ENCODE measurements around the gene CENPS.
"Not testable (repeated sequence)": the region's sequence is repeated elsewhere in the genome, so short reads cannot be mapped to it uniquely, and the experiment has no call there.

CENPS gene

DNA sequence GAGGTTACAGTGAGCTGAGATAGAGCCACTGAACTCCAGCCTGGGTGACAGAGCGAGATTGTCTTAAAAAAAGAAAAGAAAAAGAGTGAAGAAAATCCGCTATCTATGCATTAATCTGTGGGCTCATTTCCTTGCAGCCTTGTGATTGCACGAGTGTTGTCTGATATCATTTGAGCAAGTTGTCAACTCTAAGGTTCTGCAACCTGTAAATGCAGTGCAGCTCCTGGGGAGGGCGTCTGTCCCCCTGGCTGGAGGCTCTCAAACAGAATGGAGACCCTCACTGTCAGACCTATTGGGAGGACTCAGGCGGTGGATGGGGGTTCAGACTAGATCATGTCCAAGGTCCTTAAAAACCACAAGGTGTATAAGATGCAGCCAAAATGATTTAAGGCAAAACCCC lies 25.8 kb downstream of the CENPS start:
- DNase-seq = no peak

DNA sequence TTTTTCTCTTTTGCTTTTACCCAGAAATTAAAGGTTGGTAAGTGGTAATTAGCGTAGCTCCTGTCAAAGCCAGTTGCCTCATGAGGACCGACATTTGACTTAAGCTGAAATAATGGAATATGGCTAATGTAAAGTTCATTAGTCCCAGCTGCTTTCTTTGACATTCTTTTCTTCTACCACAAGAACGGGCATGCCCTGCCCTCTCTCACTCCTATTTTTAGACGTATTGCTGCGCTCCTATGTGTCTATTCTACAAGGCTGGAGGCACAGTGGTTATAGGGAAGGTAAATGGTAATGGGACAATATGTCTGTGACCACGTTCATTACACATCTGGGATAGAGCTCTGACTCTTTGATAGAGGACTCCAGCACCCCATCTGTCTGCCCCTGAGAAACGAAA lies 26.4 kb downstream of the CENPS start:
- DNase-seq = no peak

DNA sequence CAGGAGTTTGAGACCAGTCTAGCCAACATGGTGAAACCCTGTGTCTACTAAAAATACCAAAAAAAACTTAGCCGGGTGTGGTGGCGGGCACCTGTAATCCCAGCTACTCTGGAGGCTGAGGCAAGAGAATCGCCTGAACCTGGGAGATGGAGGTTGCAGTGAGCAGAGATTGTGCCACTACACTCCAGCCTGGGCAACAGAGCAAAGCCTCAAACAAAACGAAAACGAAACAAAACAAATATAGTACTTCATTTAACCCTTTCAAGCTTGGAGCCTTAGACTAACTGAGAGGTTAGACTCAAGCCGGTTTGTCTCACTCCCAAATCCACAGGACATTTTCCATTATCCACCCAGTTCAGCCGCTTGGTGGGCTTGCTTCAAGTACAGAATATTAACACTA lies 27.2 kb downstream of the CENPS start:
- DNase-seq = not testable (repeated sequence)

DNA sequence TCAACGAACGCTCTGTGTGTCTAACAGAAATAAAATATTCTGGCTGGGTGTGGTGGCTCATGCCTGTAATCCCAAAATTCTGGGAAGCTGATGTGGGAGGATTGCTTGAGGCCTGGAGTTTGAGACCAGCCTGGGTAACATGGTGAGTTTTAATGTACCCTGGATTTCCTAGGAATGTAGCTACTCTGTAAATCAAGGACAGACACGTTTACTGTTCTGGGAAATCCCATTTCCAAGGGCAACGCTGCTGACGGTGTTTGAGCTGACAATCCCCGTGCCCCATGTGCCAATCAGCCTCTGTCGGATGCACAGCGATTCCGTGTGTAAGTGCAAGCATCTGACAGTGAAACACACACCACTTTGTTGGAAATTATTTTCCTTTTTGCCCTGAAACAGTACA lies 27.6 kb downstream of the CENPS start:
- no peak for DNase-seq

DNA sequence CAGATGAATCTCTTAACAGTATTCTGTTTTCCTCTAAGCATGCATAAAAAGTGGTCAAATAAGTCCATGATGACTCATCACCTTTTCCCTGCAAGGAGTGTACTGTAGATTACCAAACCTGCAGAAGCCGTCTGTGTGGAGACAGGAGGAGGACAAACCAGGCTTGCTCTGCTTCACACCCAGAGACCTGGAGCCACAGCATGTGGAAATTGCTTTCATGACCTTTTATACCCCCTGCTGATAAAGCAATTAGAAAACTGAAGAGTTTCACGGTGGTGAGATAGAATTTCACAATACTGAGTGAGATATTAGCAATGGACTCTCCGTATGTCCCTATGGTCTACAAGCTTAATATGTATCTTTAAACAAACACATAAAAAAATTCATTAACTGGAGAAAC lies 29.0 kb downstream of the CENPS start:
- DNase-seq = peak in 1 of 2 experiments; percentile 22

DNA sequence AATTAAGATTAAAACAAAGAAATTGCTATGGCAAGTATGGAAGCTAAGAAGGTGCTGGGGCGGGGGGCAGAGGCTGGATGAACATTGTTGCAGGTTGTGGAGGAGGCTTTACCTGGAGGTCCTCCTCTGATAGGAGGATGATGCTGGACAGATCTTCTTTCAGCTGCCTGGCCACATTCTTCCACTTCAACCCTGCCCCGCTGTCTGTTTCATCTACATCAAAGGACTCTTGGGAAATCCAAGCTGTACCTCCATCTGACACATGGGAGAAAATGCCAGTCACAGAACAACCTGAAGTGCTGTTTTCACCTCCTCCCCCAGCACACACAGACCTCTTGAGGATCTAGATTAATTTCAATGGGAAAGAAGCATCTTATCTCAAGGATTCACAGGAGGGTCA lies 36.8 kb downstream of the CENPS start:
- DNase-seq = no peak

DNA sequence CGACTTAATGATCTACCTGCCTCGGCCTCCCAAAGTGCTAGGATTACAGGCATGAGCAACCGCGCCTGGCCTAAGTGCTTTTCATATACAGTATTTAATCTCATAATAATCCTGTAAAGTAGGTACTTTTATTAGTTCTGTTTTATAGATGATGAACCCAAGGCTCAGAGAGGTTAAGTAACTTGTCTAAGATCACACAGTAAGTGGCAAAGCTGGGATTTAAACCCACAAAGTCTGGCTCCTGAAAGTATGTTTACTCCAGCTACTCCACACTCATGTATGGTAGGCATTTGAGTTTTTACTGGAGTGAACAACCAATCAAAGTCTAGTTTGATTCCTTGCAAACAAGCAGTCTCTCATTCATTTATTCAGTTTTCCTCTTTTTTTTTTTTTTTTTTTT lies 39.8 kb downstream of the CENPS start:
- DNase-seq = no peak

DNA sequence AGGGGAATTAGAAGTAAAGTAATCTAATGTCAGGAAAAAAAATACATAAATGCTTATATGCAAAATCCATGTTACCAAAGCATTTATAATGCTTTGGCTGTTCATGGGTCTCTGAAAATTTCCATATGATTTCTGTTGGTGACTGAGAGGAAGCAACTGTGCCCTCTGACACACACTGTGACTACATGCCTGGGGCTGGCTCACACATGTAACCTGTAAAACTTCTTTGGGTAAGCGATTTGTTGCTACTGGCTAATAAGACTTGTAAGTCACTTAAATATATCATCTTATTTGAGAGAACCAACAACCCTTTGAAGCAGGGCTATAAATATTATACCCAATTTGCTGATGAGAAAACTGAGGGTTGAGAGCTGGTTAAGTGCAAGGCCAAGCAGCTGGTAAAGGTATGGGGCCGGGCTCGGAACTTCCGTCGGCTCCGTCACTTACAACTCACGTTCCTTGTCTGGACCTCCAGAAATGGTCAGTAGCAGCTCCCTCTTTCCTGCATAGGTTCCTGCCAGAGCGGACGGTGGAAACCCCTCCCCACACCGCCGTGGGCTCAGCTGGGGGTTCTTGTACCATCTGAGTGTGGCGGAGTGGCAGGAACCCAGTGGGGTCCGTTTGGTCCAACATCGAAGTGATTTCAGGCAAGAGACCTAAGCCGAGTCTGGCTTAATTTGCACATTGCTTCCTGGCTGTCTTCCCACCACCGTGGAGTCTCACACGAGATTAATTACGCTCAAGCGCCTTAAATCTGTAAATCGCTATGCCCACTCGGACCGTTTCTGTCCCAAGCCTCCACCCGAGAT lies 41.4 kb downstream of the CENPS start:
- no peak for DNase-seq

DNA sequence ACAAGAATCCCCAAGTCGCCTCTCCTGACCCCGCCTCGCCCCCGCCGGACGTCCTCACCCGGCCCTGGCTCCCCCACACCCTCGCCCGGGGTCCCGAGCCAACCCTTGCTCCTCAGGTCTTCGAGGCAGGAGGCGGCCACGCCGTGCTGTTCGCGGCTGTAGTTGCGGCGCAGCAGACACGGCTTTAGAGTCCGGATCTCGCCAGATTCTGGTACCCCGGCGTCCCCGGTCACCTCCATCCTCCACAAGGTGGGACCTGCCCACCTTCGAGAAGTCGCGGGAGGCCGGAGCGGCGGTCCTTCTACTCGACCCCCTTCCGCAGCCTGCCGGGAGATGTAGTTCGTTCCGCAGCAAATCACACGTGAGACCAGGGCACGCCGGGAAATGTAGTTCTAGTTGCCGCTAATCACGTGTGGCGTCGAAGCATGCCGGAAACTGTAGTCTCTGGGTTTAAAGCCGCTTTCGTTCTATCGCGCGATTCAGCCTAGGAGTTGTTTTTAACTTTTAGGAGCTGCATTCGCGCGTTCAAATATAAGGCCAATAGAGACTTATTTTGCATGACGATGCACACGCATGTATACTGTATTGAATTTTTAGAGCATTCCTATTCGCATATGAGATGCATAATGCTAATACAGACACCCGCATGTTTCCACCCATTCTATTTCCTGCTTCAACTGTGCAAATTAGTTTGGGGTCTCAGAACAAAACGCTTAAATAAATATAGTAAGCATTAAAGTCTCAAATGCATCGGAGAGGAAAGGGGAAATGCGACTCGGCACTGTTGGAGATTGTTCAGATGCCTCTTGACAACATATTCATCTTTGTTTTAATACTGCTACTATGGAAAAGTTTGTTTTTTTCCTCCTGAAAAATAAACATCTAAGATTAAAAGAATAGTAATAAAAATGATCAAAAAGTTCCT lies 42.2 kb downstream of the CENPS start, which contains the start of gene DFFA:
Gene DFFA, minus strand, starts transcription at position 310 of the 925 bp plus-strand sequence. Its CDS starts 71 bp downstream, at position 239.
- DNase-seq = peak; percentile 75 to 94

DNA sequence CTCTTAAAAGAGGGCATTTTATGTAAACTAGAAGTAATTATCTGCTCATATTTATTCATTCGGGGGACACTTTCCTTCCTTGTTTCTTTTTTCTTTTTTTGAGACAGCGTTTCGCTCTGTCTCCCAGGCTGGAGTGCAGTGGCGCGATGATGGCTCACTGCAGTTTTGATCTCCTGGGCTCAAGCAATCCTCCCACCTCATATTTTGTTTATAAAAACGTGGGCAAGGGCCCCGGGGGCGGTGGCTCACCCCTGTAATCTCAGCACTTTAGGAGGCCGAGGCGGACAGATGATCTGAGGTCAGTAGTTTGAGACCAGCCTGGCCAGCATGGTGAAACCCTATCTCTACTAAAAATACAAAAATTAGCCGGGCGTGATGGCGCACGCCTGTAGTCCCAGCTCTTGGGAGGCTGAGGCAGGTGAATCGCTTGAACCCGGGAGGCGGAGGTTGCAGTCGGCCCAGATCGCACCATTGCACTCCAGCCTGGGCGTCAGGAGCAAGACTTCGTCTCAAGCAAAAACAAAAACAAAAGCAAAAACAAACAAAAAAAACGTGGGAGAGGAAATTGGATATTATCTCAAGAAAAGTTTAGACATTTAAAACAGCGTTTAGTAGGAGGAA lies 43.0 kb downstream of the CENPS start:
- no peak for DNase-seq

DNA sequence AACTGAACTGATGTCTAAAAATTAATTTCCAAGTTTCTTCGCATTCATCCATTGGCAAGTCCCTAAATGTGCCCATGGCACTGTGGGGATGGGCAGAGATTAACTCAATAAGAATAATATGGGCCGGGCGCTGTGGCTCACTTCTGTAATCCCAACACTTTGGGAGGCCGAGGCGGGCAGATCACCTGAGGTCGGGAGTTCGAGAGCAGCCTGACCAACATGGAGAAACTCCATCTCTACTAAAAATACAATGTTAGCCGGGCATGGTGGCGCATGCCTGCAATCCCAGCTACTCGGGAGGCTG lies 44.0 kb downstream of the CENPS start:
- not testable (repeated sequence) for DNase-seq

DNA sequence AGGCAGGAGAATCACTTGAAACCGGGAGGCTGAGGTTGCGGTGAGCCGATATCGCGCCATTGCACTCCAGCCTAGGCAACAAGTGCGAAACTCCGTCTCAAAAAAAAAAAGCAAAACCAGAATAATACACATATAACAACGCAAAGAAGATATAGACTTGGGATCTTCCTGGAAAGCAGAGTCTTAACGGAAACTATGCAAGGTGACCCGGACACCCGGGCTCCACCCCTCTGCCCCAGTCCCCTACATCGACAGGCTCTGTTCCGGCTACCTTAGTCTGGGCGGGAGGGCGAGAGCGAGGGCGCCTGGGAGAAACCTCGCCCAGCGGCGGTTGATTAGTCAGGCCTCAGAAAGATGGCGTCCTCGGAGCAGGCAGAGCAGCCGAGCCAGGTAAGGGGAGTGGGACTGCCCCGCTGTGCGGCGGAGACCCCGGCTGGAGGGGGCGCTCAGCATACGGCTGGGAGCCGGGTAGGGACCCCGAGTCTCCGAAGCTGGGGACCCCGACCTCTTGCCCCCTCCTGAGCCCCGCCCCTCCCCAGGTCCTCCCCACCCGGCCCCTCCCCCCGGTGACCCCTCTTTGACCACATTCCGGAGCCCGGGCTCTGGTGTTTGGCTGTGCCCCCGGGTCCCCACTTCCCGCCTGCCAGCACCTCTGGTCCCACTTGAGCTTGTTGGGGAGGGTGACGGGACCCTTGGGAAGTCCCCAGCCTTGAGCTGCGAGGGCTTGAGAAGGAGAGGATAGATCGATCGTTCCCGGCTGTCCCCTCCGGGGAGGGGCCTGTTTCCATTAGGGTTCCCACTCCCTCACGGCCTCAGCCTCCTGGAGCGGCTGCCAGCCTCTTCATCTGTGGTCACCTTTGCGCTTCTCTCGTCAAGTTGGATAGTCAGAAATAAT lies 44.6 kb downstream of the CENPS start, which contains the start of gene PEX14:
Gene PEX14, plus strand, starts transcription at position 338 of the 895 bp plus-strand sequence. Its CDS starts 17 bp downstream, at position 355.
- peak; percentile 61 to 86 for DNase-seq

DNA sequence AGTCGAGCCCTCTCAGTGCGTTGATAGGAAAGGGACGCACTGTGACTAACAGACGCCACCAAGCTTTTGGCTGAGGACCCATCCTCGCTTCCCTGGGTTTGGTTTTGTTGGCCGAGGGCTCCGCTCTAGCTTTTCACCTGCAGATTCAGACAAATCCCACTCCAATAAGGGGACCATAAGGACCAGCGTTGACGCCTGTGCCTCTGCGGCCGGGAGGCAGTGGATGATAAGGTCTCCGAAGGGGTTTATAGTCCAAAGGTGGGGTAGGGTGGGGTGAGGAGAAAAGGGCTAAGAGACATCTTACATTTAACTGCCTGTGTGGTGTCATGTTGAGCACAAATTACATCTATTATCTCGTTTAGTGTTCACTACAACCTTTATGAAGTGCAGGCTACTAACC lies 45.3 kb downstream of the CENPS start:
- DNase-seq = no peak

DNA sequence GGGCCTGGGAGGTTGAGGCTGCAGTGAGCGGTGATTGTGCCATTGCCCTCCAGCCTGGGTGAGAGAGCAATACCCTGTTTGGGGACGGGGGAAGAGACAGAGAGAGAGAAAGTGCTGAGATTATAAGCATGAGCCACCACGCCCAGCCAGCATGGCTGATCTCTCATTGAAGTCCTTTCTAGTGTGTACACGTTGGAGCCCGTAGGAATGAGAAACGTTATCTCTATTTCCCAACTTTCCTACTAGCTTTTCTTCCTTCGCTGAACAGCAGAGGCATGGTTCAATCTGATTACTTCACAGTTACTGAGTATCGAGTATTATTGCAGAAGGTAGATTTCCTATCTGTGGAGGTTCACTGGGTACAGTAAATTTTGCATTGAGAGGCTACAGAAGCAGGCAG lies 49.1 kb downstream of the CENPS start:
- DNase-seq = no peak

DNA sequence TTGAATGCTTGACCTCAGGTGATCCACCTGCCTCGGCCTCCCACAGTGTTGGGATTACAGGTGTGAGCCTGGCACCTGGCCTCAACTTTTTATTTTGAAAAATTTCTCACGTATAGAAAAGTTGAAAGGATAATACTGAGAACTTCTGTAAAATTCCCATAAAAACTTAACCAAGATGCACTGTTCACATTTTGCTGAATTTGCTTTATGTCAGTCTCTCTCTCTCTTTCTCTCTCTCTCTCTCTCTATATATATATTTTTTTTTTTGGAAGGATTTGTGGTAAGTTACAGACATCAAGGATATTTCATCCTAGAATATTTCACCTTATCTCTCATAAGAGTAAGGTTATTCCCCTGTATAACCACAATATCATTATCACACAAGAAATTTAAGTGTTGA lies 50.4 kb downstream of the CENPS start:
- DNase-seq = no peak

DNA sequence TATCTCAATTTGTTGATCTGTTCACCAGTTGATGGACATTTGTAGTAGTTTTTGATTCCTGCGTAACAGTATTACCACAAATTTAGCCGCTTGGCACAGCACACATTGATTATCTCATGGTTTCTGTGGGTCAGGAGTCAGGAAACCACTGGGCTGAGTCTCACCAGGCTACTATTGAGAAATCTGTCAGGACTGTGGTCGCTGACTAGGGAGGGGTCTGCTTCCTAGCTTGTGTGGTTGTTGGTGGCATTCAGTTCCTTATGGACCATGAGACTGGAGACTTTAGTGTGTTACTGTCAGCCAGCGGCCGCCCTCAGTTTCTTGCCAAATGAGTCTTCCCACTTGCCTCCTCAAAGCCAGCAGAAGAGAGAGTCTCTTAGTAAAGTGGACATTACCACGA lies 54.3 kb downstream of the CENPS start:
- DNase-seq = no peak

DNA sequence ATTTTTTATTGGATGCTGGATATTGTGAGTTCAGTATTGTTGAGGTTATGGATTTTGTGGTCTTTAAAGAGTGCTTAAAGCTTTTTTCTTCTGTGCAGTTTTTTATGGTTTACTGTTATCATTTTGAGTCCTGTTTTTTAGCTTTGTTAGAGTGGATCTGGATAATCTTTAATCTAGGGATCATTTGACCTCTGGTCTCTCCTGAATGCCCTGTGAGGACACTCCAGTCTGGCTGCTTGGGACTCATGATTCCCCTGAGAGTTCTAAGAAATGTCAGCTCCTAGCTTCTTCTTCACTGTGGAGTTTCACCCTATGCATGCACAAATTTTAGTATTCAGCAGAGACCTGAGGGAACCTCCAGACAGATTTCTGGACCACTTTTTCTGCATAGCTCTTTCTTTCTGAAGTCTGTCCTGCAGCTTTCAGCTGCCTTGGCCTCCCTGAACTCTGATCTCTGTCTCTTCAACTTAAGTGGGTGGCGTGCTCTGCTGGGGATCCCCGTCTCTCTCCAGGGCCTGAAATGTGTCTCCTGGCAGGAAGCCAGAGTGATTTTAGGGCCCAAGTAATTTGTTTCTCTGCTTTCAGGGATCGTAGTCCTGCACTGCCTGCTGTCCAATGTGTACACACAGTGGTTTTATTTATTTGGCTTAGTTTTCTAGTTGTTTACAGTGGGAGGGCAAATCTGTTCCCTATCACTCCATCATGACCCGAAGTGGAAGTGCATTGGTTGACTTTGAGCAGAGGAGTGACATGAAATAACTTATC lies 59.2 kb downstream of the CENPS start:
- DNase-seq = no peak

DNA sequence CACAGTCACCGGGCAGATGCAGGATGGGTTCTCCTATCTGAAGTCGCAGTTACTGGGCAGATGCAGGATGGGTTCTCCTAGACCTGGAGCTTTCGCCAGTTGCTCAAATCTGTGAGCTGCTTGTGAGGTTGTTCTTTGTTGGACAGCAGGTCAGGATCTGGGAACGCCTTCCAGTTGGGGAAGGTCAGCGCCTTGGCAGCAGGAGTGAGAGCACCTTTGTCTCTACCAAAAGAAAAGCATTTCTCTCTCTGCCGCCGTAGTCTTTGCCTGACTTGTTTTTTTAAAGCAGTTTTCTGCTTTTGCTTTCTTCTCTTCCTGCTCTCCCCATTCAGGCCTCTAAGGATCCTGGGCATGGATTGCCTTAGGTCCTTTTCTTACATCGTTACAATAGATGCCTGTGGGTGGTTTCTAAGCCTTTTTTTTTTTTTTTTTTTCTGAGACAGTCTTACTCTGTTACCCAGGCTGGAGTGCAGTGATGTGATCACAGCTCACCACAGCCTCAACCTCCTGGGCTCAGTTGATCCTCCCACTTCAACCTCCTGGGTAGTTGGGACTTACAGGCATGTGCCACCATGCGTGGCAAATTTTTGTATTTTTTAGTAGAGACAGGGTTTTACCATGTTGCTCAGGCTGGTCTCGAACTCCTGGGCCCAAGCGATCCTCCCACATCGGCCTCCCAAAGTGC lies 60.2 kb downstream of the CENPS start:
- DNase-seq = no peak
